Anterior cingulate cortex (tissue), 58 donors: Measurements from ENCODE around the gene TRUB1.

Experiments used
- DNase-seq, 58 donors: peaks; one replicate each; lab custom pipeline; 2025; lab: John Stamatoyannopoulos, UW

TRUB1 gene

GRCh38 chr10:114973306-114973705, 35.3 kb downstream of the TRUB1 start:
- DNase-seq: no peak

- DNase-seq: no peak
Measured at GRCh38 chr10:114973997-114974396, 36.0 kb downstream of the TRUB1 start.

- DNase-seq: no peak
Measured at GRCh38 chr10:114974625-114975024, 36.6 kb downstream of the TRUB1 start.

- no peak for DNase-seq
Measured at GRCh38 chr10:114975091-114975490, 37.1 kb downstream of the TRUB1 start.

- DNase-seq: no peak
Measured at GRCh38 chr10:114982989-114983388, 45.0 kb downstream of the TRUB1 start.

GRCh38 chr10:114987995-114988394, 50.0 kb downstream of the TRUB1 start:
- no peak for DNase-seq

GRCh38 chr10:114990586-114990985, 52.6 kb downstream of the TRUB1 start:
- no peak for DNase-seq

- DNase-seq: no peak
Measured at GRCh38 chr10:114990991-114991390, 53.0 kb downstream of the TRUB1 start.

- no peak for DNase-seq
Measured at GRCh38 chr10:114992189-114992775, 54.3 kb downstream of the TRUB1 start.

GRCh38 chr10:114995468-114996247, 57.7 kb downstream of the TRUB1 start:
- DNase-seq: peak in 1 of 58 donors; percentile 6

GRCh38 chr10:114996542-114996941, 58.5 kb downstream of the TRUB1 start:
- DNase-seq: peak in 1 of 58 donors; percentile 9

GRCh38 chr10:114998993-114999392, 61.0 kb downstream of the TRUB1 start:
- DNase-seq: no peak

- DNase-seq: peak in 20 of 58 donors; percentile 2 to 56 (median 8)
Measured at GRCh38 chr10:115001506-115002381, 63.7 kb downstream of the TRUB1 start.

- DNase-seq: no peak
Measured at GRCh38 chr10:115003396-115003795, 65.4 kb downstream of the TRUB1 start.

- DNase-seq: no peak
Measured at GRCh38 chr10:115004236-115004862, 66.4 kb downstream of the TRUB1 start.

- DNase-seq: no peak
Measured at GRCh38 chr10:115005771-115006170, 67.8 kb downstream of the TRUB1 start.

- no peak for DNase-seq
Measured at GRCh38 chr10:115018185-115018931, 80.4 kb downstream of the TRUB1 start.

GRCh38 chr10:115020449-115020848, 82.5 kb downstream of the TRUB1 start:
- DNase-seq: no peak

- DNase-seq: no peak
Measured at GRCh38 chr10:115022733-115023132, 84.7 kb downstream of the TRUB1 start.

- DNase-seq: no peak
Measured at GRCh38 chr10:115023715-115024114, 85.7 kb downstream of the TRUB1 start.
